ENCODE results near the gene CPHXL2.

The CPHXL2 gene

GRCh38 chr16:75621170-75621477 lies 55.7 kb downstream of the CPHXL2 start:
- Histone ChIP-seq H2BK5ac (ENCODE audit: low read depth, low read length, poor library complexity) (no peak overlapping the region), H3K4me3 (ENCODE audit: low read depth, low read length) (no peak overlapping the region), H4K12ac (ENCODE audit: low read depth, low read length) (no peak overlapping the region), H3K4me1 (ENCODE audit: control insufficient read depth in 1 of 2, insufficient read depth in 2 of 2, low read length in 2 of 2) (peaks cover 0 to 5% of the 10 kb centered on the region in 2 experiments), H3K23ac (ENCODE audit: low read length) (no peak overlapping the region), H2AK5ac (ENCODE audit: low read length) (no peak overlapping the region), H2AFZ (ENCODE audit: insufficient read depth, low read length, poor library complexity) (no peak overlapping the region), H3K9me3 (ENCODE audit: insufficient read depth, low read depth, low read length) (no peaks in the 10 kb centered on the region), H4K91ac (ENCODE audit: low read depth, low read length) (no peak overlapping the region), H3K4ac (ENCODE audit: low read depth, low read length) (no peak overlapping the region), H3K27me3 (ENCODE audit: insufficient read depth, low read length) (no peaks in the 10 kb centered on the region), H2BK120ac (ENCODE audit: insufficient read depth, low read length, poor library complexity) (no peak overlapping the region), H3K79me2 (ENCODE audit: control insufficient read depth, insufficient read depth, low read length, poor library complexity) (peaks cover 2% of the 10 kb centered on the region), H3K9ac (ENCODE audit: low read length) (no peak overlapping the region), H3K27ac (ENCODE audit: low read depth, low read length) (no peak overlapping the region), H3K79me1 (ENCODE audit: low read length) (peaks cover 3% of the 10 kb centered on the region), H3K14ac (ENCODE audit: low read length) (no peak overlapping the region), H2BK12ac (ENCODE audit: low read length) (no peak overlapping the region), H3K4me2 (ENCODE audit: low read length) (no peak overlapping the region), H3K36me3 (ENCODE audit: control insufficient read depth in 1 of 2, insufficient read depth in 2 of 2, low read length in 2 of 2) (peaks cover 11 to 37% of the 10 kb centered on the region in 2 experiments), H3K18ac (ENCODE audit: low read length) (no peak overlapping the region), H4K8ac (ENCODE audit: low read depth, low read length) (no peak overlapping the region)
- no CpG with 5 or more reads among the region's 2 CpGs for whole genome bisulfite sequencing (ENCODE audit: extremely low coverage, insufficient coverage, insufficient read length)
- peak in 1 of 2 donors; percentile 37 for DNase-seq

GRCh38 chr16:75620326-75621169 lies 56.3 kb downstream of the CPHXL2 start:
- peaks cover 2% of the 10 kb centered on the region for H3K79me2 ChIP-seq (ENCODE audit: control insufficient read depth, insufficient read depth, low read length, poor library complexity)
- no peak overlapping the region for H3K4ac ChIP-seq (ENCODE audit: low read depth, low read length)
- H3K9ac ChIP-seq (ENCODE audit: low read length) = no peak overlapping the region
- H3K27me3 ChIP-seq (ENCODE audit: insufficient read depth, low read length) = no peaks in the 10 kb centered on the region
- H2BK12ac ChIP-seq (ENCODE audit: low read length) = no peak overlapping the region
- DNase-seq = no peak
- no peak overlapping the region for H4K91ac ChIP-seq (ENCODE audit: low read depth, low read length)
- no CpG with 5 or more reads among the region's 20 CpGs for WGBS (ENCODE audit: extremely low coverage, insufficient coverage, insufficient read length)
- no peaks in the 10 kb centered on the region for H3K9me3 ChIP-seq (ENCODE audit: insufficient read depth, low read depth, low read length)
- no peak overlapping the region for H3K4me2 ChIP-seq (ENCODE audit: low read length)
- no peak overlapping the region for H2AK5ac ChIP-seq (ENCODE audit: low read length)
- H4K12ac ChIP-seq (ENCODE audit: low read depth, low read length) = no peak overlapping the region
- H3K36me3 ChIP-seq (ENCODE audit: control insufficient read depth in 1 of 2, insufficient read depth in 2 of 2, low read length in 2 of 2) = peaks cover 12 to 35% of the 10 kb centered on the region in 2 experiments
- H2AFZ ChIP-seq (ENCODE audit: insufficient read depth, low read length, poor library complexity) = no peak overlapping the region
- H2BK5ac ChIP-seq (ENCODE audit: low read depth, low read length, poor library complexity) = no peak overlapping the region
- H3K79me1 ChIP-seq (ENCODE audit: low read length) = peaks cover 3% of the 10 kb centered on the region
- H3K14ac ChIP-seq (ENCODE audit: low read length) = no peak overlapping the region
- H3K4me1 ChIP-seq (ENCODE audit: control insufficient read depth in 1 of 2, insufficient read depth in 2 of 2, low read length in 2 of 2) = peaks cover 0 to 5% of the 10 kb centered on the region in 2 experiments
- H3K27ac ChIP-seq (ENCODE audit: low read depth, low read length) = no peak overlapping the region
- no peak overlapping the region for H3K4me3 ChIP-seq (ENCODE audit: low read depth, low read length)
- H3K18ac ChIP-seq (ENCODE audit: low read length) = no peak overlapping the region
- H4K8ac ChIP-seq (ENCODE audit: low read depth, low read length) = no peak overlapping the region
- H3K23ac ChIP-seq (ENCODE audit: low read length) = no peak overlapping the region
- H2BK120ac ChIP-seq (ENCODE audit: insufficient read depth, low read length, poor library complexity) = no peak overlapping the region

DNA sequence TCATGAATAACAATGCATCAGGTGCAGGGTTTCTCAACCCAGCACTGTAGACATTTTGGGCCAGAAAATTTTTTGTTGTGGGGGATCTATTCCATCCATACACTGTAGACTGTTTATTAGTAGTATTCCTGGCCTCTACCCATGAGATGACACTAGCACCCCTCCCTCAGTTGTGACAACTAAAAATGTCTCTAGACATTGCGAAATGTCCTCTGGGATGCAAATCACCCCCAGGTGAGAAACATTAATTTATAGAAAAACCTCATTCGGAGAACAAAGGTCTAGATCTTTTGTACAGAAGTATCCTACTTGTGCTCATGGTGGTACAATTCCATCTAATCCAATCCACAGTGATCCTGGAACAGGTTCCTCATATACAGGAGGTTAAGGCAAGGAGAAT lies 58.0 kb downstream of the CPHXL2 start:
- Histone ChIP-seq H3K4ac (ENCODE audit: low read depth, low read length) (no peak overlapping the region), H3K79me2 (ENCODE audit: control insufficient read depth, insufficient read depth, low read length, poor library complexity) (peaks cover 2% of the 10 kb centered on the region), H2BK12ac (ENCODE audit: low read length) (no peak overlapping the region), H3K23ac (ENCODE audit: low read length) (no peak overlapping the region), H3K4me3 (ENCODE audit: low read depth, low read length) (no peak overlapping the region), H3K27ac (ENCODE audit: low read depth, low read length) (no peak overlapping the region), H4K8ac (ENCODE audit: low read depth, low read length) (no peak overlapping the region), H2AK5ac (ENCODE audit: low read length) (no peak overlapping the region), H2BK120ac (ENCODE audit: insufficient read depth, low read length, poor library complexity) (no peak overlapping the region), H2AFZ (ENCODE audit: insufficient read depth, low read length, poor library complexity) (no peak overlapping the region), H3K79me1 (ENCODE audit: low read length) (peaks cover 3% of the 10 kb centered on the region), H3K4me1 (ENCODE audit: control insufficient read depth in 1 of 2, insufficient read depth in 2 of 2, low read length in 2 of 2) (peaks cover 0 to 5% of the 10 kb centered on the region in 2 experiments), H4K12ac (ENCODE audit: low read depth, low read length) (no peak overlapping the region), H3K27me3 (ENCODE audit: insufficient read depth, low read length) (no peaks in the 10 kb centered on the region), H3K18ac (ENCODE audit: low read length) (no peak overlapping the region), H3K36me3 (ENCODE audit: control insufficient read depth in 1 of 2, insufficient read depth in 2 of 2, low read length in 2 of 2) (peaks cover 16 to 36% of the 10 kb centered on the region in 2 experiments), H4K91ac (ENCODE audit: low read depth, low read length) (no peak overlapping the region), H3K14ac (ENCODE audit: low read length) (no peak overlapping the region), H2BK5ac (ENCODE audit: low read depth, low read length, poor library complexity) (no peak overlapping the region), H3K4me2 (ENCODE audit: low read length) (no peak overlapping the region), H3K9me3 (ENCODE audit: insufficient read depth, low read depth, low read length) (no peaks in the 10 kb centered on the region), H3K9ac (ENCODE audit: low read length) (no peak overlapping the region)
- WGBS (ENCODE audit: extremely low coverage, insufficient coverage, insufficient read length) = no CpG with 5 or more reads among the region's 2 CpGs
- DNase-seq = no peak

DNA sequence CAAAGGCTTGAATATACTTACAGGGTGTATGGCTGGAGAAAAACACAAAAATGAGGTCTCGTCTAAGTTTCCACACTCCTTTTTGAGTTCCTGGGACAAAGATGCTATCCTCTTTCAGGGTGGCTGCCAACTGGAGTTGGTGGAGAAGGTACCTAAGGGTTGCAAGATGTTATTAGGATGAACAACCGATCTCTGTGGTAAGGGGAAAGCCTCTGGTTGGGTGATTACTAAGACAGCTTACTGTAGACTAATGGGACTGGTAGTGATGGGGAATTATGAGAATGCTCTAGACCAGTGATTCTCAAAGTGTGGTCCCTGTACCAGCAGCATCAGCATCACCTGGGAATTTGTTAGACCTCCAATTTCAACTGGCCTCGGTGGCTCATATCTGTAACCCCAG lies 59.7 kb downstream of the CPHXL2 start:
- Histone ChIP-seq H2AFZ (ENCODE audit: insufficient read depth, low read length, poor library complexity) (no peak overlapping the region), H4K91ac (ENCODE audit: low read depth, low read length) (no peak overlapping the region), H4K8ac (ENCODE audit: low read depth, low read length) (no peak overlapping the region), H3K79me2 (ENCODE audit: control insufficient read depth, insufficient read depth, low read length, poor library complexity) (no peaks in the 10 kb centered on the region), H3K4ac (ENCODE audit: low read depth, low read length) (no peak overlapping the region), H3K4me3 (ENCODE audit: low read depth, low read length) (no peak overlapping the region), H3K27ac (ENCODE audit: low read depth, low read length) (no peak overlapping the region), H2AK5ac (ENCODE audit: low read length) (no peak overlapping the region), H3K4me2 (ENCODE audit: low read length) (no peak overlapping the region), H3K23ac (ENCODE audit: low read length) (no peak overlapping the region), H3K9me3 (ENCODE audit: insufficient read depth, low read depth, low read length) (no peaks in the 10 kb centered on the region), H3K18ac (ENCODE audit: low read length) (no peak overlapping the region), H3K9ac (ENCODE audit: low read length) (no peak overlapping the region), H2BK120ac (ENCODE audit: insufficient read depth, low read length, poor library complexity) (no peak overlapping the region), H2BK12ac (ENCODE audit: low read length) (no peak overlapping the region), H3K79me1 (ENCODE audit: low read length) (no peaks in the 10 kb centered on the region), H3K36me3 (ENCODE audit: control insufficient read depth in 1 of 2, insufficient read depth in 2 of 2, low read length in 2 of 2) (peaks cover 26 to 47% of the 10 kb centered on the region in 2 experiments), H2BK5ac (ENCODE audit: low read depth, low read length, poor library complexity) (no peak overlapping the region), H3K4me1 (ENCODE audit: control insufficient read depth in 1 of 2, insufficient read depth in 2 of 2, low read length in 2 of 2) (peaks cover 0 to 2% of the 10 kb centered on the region in 2 experiments), H3K27me3 (ENCODE audit: insufficient read depth, low read length) (no peaks in the 10 kb centered on the region), H4K12ac (ENCODE audit: low read depth, low read length) (no peak overlapping the region), H3K14ac (ENCODE audit: low read length) (no peak overlapping the region)
- no CpG with 5 or more reads among the region's 3 CpGs for WGBS (ENCODE audit: extremely low coverage, insufficient coverage, insufficient read length)
- no peak for DNase-seq

Data from trophoblast cell (in vitro differentiated cells and primary cell).